ENCODE data around the gene ZNF18.

GRCh38 chr17:12021623-12022140 lies 24.4 kb upstream of the ZNF18 start:
- TF ChIP-seq, protein P1, sequence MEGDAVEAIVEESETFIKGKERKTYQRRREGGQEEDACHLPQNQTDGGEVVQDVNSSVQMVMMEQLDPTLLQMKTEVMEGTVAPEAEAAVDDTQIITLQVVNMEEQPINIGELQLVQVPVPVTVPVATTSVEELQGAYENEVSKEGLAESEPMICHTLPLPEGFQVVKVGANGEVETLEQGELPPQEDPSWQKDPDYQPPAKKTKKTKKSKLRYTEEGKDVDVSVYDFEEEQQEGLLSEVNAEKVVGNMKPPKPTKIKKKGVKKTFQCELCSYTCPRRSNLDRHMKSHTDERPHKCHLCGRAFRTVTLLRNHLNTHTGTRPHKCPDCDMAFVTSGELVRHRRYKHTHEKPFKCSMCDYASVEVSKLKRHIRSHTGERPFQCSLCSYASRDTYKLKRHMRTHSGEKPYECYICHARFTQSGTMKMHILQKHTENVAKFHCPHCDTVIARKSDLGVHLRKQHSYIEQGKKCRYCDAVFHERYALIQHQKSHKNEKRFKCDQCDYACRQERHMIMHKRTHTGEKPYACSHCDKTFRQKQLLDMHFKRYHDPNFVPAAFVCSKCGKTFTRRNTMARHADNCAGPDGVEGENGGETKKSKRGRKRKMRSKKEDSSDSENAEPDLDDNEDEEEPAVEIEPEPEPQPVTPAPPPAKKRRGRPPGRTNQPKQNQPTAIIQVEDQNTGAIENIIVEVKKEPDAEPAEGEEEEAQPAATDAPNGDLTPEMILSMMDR (IDR thresholded peaks at IDR 0.05), result no peak
- TF ChIP-seq ZFX (IDR thresholded peaks at IDR 0.05; ENCODE audit: borderline replicate concordance), result no peak

Measured in 22Rv1 (cell line).